GM19463 (cell line): ENCODE data around the gene PHLDB1.
"Not testable (repeated sequence)": the region's sequence is repeated elsewhere in the genome, so short reads cannot be mapped to it uniquely, and the experiment has no call there.

ENCODE experiments used
- ATAC-seq: cut with Tn5 transposase; IDR thresholded peaks from one replicate; pipeline ENCODE4 v1.9.1; 2021; ENCODE audit warnings: mild to moderate bottlenecking, moderate library complexity; ENCODE audit not compliant: unreplicated experiment

Gene PHLDB1

DNA sequence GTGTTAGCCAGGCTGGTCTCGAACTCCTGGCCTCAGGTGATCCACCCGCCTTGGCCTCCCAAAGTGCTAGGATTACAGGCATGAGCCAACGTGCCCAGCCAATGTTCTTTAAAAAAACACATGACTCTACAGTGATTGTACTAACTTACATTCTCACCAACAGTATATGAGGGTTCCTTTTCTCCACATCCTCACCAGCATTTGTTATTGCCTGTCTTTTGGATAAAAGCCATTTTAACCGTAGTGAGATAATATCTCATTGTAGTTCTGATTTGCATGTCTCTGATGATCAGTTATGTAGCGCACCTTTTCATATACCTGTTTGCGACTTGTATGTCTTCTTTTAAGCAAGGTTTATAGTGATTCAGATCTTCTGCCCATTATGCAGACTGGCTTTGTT is 75.5 kb downstream of the PHLDB1 start:
- ATAC-seq = not testable (repeated sequence)

GRCh38 chr11:118684187-118684586 is 76.8 kb downstream of the PHLDB1 start:
- ATAC-seq = no peak

DNA sequence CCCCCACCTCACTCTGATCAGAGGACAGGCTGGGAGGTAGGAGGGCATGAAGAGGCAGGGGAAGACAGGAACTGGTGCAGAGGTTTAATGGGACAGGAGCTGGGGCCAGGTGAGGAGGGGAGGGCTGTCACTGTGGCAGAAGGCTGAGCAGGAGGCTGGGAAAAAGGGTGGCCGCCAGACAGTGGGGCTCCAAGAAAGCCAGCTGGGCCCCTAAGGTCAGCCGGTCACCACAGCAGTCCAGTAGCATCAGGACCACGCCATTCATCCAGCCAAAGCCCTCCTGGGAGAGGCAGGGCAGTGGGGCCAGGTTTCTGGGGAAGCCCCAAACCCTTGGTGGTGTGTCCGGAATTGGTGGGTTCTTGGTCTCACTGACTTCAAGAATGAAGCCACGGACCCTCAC is 80.5 kb downstream of the PHLDB1 start:
- ATAC-seq = no peak

DNA sequence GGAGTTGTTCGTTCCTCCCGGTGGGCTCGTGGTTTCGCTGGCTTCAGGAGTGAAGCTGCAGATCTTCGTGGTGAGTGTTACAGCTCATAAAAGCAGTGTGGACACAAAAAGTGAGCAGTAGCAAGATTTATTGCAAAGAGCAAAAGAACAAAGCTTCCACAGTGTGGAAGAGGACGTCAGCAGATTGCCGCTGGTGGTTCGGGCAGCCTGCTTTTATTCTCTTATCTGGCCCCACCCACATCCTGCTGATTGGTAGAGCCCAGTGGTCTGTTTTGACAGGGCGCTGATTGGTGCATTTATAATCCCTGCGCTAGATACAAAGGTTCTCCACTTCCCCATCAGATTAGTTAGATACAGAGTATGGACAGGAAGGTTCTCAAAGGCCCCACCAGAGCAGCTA is 80.9 kb downstream of the PHLDB1 start:
- not testable (repeated sequence) for ATAC-seq

DNA sequence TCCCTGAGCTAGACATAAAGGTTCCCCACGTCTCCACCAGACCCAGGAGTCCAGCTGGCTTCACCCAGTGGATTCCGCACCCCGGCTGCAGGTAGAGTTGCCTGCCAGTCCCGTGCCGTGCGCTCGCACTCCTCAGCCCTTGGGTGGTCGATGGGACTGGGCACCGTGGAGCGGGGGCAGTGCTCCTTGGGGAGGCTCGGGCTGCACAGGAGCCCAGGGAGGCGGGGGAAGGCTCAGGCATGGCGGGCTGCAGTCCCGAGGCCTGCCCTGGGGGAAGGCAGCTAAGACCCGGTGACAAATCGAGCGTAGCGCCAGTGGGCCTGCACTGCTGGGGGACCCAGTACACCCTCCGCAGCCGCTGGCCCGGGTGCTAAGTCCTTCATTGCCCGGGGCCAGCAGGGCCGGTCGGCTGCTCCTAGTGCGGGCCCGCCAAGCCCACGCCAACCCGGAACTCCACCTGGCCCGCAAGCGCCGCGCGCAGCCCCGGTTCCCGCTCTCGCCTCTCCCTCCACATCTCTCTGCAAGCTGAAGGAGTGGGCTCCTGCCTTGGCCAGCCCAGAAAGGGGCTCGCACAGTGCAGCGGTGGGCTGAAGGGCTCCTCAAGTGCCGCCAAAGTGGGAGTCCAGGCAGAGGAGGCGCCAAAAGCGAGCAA is 81.6 kb downstream of the PHLDB1 start:
- no peak for ATAC-seq

DNA sequence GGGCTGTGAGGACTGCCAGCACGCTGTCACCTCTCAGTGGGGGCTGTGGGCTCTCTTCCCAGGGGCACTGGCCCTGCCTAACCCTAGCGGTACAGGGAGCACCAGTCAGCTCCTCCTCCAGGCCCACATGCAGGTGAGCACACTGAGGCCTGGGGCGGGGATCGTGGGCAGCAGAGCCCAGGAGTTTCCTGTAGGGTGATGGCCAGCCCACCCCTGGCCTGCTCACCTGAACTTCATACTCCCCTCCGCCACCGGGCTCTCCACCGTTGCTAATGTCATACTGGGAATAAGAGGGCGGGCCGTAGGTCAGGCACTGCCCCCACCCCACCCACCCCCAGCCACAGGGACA is 82.1 kb downstream of the PHLDB1 start:
- ATAC-seq = no peak

- ATAC-seq = peak; percentile 64
Measured at GRCh38 chr11:118689852-118690552, 82.6 kb downstream of the PHLDB1 start.

DNA sequence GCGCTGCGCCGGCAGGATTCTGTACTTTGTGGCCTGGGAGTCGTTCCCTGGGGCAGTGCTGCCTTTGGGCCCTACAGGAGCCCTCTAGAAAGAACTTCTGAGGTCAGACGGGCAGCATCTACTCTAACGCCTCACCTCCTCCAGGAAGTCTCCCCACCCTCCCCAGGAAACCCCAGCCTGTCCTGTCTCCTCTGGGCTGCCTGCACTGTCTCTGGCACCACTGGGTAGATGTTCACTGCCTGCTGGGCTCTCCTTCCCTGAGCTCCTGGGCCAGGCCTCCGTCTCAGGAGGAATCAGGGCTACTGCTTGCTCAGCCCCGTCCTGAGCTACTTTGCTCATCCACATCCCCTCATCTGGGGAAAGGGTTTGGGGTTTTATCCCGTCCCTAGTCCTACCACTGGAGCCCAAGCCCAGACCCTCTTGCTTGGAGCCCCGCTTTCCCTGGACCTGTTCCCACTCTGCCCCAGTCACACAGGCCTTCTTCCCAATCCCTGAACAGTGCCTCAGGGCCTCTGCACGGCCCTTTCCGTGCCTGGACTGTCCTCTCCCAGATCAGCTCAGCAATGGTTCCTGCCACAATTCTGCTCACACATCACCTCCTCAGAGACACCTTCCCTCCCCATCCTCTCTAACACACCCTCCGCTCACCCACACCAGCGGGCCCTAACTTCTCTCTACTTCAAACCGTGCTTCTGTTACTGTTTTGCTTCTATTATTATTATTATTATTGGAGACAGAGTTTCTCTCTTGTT is 83.3 kb downstream of the PHLDB1 start:
- no peak for ATAC-seq

GRCh38 chr11:118691926-118692830 is 84.8 kb downstream of the PHLDB1 start:
- ATAC-seq = peak; percentile 40

DNA sequence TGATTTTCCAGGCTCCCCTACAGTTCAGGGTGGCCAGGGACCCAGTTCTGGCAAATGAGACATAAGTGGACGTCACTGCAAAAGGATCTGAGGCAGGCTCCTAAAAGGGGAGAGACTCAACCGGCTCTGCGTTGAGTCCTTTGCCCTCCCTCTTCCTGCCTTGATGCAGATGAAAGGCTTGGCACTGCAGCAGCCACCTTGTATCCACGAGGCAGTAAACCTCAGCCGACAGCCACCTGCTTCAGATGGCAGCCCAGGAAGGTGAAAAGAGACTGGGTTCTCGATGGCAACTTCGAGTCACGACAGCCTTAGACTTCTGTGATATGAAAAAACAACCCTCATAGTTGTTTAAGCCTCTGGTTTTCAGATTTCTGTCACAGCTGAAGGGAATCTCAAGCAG is 86.8 kb downstream of the PHLDB1 start:
- no peak for ATAC-seq

DNA sequence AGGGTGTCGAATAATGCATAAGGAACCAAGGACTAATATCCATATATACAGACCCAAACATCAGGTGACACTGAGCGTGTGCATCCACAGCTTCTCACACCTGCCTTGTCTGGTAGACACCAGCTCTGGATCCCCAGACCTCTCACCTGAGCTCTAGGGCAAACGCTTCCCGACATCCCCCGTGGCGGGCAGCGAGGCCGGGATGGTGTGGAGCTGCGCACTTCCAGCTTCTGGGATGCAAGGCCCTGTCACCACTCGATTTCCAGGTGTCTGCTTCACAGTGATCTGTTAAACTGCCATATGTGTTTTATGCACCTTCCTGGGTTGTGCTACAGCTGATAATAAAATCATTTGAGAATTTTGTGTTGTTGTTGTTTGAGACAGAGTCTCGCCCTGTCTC is 87.4 kb downstream of the PHLDB1 start:
- no peak for ATAC-seq

DNA sequence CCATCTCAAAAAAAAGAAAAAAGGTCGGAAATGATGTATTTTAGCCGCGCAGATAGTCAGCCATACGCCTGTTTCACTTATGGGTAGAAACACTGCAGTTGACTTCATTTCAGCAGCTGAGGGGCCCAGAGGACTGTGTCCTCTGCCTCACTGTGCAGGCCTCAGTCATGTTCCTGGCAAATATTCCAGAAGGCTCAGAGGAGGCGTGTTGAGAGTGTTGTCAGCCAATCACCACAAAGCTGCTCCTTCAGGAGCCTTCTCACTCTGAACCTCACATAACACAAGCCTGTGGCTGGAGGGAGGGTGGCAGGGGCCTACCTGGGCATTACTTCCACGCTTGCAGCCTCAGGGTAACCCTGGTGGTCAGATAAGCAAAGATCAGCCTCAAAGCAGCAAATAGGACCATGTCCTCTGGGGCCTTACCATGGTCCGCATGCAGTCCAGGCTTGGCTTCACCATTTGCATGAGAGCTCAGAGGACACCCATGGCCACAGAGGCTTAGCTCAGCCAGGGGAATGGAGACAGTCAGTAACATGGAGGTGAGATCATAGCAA is 89.3 kb downstream of the PHLDB1 start:
- ATAC-seq = no peak

DNA sequence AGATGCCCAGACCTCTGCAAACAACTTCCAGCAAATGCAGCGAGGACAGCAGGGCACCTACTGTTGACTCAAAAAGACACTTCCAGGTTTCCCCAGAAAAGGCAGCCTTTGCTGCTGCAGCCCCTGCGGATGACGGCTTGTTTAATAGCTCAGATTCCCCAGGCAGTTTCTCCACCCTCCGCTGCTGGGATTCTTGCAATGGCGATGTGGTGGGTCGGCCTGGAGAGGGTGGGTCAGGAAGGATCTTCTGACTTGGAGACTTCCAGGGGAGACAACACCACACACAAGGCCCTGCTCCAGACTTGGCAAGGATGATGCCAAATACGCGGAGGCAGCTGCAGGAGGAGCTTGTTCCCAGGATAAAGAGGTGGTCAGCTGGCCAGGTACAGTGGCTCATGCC is 89.9 kb downstream of the PHLDB1 start:
- ATAC-seq = no peak

GRCh38 chr11:118699506-118700220 is 92.2 kb downstream of the PHLDB1 start:
- no peak for ATAC-seq

DNA sequence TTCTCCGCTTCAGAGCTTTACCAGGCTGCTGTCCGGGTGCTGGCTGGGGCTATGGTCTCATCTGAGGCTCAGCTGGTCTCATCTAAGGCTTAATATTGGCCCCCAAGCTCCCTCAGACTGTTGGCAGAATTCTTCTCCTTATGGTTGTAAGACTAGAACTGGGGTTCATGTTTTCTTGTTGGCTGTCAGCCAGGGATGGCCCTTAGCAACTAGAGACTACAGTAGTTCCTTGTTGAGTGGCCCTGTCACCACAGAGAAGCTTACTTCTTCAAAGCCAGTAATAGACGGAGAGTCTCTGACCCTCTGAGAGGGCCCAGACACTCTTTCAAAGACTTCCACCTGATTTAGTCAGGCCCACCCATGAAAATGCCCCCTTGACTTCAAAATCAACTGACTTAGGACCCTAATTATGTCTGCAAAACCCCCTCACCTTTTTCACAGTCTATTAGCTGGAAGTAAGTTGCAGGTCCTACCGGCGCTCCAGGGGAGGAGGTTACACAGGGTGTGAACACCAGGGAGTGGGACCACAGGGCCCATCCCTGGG is 96.2 kb downstream of the PHLDB1 start:
- no peak for ATAC-seq

- no peak for ATAC-seq
Measured at GRCh38 chr11:118705111-118705741, 97.8 kb downstream of the PHLDB1 start.

GRCh38 chr11:118705791-118706545 is 98.6 kb downstream of the PHLDB1 start:
- ATAC-seq = no peak

GRCh38 chr11:118706546-118706825 is 99.1 kb downstream of the PHLDB1 start:
- ATAC-seq = no peak
